ENCODE data around the gene FOXA3.

FOXA3 gene

DNA sequence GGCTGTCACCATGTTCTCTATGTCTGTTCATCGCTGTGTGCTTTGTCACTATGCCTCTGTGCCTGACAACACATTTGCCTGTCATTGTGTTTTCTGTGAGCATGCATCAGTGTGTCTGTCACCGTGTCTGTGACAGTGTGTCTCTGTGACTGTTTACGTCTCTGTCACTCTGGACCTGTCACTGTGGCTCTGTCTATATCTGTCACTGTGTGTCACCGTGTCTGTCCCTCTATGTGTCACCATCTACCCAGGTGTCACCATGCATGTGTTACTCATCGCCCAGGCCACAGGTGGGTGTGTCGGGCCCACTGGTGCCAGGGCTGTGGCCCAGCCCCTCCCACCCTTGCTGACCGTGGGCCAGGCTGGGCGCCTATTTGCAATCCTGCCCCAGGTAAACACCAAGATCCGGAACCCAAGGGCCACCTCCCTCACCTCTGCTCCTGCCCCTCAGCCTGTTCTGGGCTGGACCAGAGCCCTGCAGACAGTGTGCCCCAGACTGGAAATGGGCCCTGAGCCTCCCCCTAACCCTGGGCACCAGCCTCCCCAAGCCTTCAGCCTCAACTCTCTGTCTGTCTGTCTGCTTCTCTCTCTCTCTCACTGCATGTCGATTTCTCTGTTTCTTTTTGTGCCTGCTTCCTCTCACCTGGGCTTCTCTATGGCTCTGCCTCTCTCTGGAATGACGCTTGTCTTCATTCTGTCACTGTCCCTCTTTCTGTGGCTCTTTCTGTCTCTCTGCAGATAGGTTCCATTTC, 14.1 kb downstream of the FOXA3 start:
- CTCF ChIA-PET: interaction anchor here (1.3 to 8.7 kb wide), 3 partner anchors 14 to 62 kb away, joined by 4 to 152 read pairs (median 5); partner anchors contain the start of genes FOXA3 and SYMPK
- TF ChIP-seq, protein P1, sequence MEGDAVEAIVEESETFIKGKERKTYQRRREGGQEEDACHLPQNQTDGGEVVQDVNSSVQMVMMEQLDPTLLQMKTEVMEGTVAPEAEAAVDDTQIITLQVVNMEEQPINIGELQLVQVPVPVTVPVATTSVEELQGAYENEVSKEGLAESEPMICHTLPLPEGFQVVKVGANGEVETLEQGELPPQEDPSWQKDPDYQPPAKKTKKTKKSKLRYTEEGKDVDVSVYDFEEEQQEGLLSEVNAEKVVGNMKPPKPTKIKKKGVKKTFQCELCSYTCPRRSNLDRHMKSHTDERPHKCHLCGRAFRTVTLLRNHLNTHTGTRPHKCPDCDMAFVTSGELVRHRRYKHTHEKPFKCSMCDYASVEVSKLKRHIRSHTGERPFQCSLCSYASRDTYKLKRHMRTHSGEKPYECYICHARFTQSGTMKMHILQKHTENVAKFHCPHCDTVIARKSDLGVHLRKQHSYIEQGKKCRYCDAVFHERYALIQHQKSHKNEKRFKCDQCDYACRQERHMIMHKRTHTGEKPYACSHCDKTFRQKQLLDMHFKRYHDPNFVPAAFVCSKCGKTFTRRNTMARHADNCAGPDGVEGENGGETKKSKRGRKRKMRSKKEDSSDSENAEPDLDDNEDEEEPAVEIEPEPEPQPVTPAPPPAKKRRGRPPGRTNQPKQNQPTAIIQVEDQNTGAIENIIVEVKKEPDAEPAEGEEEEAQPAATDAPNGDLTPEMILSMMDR (IDR thresholded peaks at IDR 0.05; ENCODE audit: control extremely low read depth, extremely low read depth, low read depth, missing control alignments): no peak
- DNase-seq (ENCODE audit: extremely low spot score): no peak
- POLR2A ChIA-PET: no interaction called here

DNA sequence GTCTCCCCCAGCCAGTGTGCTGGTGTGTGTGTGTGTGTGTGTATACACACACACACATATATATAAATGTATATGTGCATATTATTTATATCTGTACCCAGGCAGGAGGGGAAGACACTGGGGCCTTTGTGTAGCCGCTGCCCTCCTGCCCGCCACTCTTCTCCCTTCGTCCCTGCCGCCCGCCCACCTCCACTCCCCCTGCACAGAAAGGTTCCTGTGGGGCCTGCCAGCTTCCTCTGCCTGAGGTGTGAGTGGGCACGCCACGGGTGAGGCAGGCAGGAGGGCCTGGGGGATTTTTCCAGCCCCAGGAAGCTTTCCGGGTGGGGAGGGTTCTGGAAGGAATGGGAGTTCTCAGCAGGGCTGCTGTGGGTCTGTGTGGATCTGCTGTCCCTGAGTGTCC, 14.9 kb downstream of the FOXA3 start:
- CTCF ChIA-PET: interaction anchor here (0.9 to 8.7 kb wide), 5 partner anchors 9 to 130 kb away, joined by 3 to 152 read pairs (median 3); partner anchors contain the start of genes FOXA3 and SYMPK
- no peak for DNase-seq (ENCODE audit: extremely low spot score)
- TF ChIP-seq, protein P1 (IDR thresholded peaks at IDR 0.05; ENCODE audit: control extremely low read depth, extremely low read depth, low read depth, missing control alignments): no peak
- POLR2A ChIA-PET: no interaction called here

DNA sequence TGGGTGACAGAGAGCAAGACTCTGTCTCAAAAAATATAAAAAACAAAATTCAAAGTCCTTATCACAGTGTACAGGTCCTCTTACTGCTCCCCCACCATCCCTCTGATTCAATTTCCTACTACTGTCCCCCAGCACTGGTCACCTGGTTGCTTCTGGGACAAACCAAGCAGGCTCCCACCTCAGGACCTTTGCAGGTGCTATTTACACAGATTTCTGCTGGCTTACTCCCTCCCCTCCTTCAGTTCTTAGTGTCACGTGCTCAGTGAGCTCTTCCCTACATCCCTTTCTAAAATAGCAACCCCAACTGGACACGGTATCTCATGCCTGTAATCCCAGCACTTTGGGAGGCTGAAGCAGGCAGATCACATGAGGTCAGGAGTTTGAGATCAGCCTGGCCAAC, 15.8 kb downstream of the FOXA3 start:
- TF ChIP-seq, protein P1 (IDR thresholded peaks at IDR 0.05; ENCODE audit: control extremely low read depth, extremely low read depth, low read depth, missing control alignments): no peak
- CTCF ChIA-PET: interaction anchor here (0.9 to 8.7 kb wide), 5 partner anchors 10 to 129 kb away, joined by 3 to 152 read pairs (median 3); partner anchors contain the start of genes FOXA3 and SYMPK
- DNase-seq (ENCODE audit: extremely low spot score): no peak
- POLR2A ChIA-PET: no interaction called here

DNA sequence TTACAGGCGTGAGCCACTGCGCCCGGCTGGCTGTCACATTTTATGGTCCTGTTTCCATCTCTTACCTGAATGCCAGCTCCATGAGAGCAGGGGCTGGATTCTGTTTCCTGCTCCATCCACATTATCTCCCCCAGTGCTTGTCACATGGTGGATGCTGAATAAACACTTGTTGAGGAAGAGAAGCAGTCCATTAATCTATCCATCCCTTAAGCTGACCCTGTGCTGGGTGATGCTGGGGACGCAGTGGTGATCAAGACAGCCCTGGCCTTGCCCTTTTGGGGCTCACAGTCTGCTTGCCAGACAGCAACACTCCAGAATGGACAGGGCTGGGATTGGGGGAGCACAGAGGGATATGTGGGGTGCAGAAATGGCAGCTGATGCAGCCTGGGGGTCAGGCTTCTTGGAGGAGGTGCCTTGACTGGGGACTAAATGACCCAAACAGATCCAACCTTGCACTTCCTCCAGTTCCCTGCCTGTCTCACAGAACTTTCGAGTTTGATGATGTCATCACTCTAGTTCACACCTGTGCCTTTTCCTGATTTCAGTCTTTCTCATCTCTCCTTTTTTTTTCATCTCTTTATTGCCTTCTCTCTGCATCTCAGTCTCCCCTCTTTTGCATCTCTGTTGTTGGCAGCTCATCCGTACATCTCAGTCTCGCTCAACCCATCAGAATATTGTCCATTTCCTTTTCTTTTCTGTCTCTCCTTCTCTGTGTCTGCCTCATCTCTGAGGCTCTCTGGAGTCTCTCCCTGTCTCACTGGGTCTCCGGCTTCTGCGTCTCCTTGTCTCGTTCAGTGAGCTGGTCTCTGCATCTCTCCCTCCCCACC, 17.2 kb downstream of the FOXA3 start:
- DNase-seq (ENCODE audit: extremely low spot score): no peak
- ChIA-PET CTCF (interaction anchor here (0.7 to 8.7 kb wide), 8 partner anchors 9 to 164 kb away, joined by 3 to 152 read pairs (median 14); partner anchors contain the start of genes FOXA3, MYPOP, SIX5 and SYMPK), POLR2A (interaction anchor here (0.6 to 1.4 kb wide), 2 partner anchors 17 to 112 kb away, joined by 7 to 14 read pairs; partner anchors contain the start of gene FOXA3)
- TF ChIP-seq, protein P1 (IDR thresholded peaks at IDR 0.05; ENCODE audit: control extremely low read depth, extremely low read depth, low read depth, missing control alignments): no peak

DNA sequence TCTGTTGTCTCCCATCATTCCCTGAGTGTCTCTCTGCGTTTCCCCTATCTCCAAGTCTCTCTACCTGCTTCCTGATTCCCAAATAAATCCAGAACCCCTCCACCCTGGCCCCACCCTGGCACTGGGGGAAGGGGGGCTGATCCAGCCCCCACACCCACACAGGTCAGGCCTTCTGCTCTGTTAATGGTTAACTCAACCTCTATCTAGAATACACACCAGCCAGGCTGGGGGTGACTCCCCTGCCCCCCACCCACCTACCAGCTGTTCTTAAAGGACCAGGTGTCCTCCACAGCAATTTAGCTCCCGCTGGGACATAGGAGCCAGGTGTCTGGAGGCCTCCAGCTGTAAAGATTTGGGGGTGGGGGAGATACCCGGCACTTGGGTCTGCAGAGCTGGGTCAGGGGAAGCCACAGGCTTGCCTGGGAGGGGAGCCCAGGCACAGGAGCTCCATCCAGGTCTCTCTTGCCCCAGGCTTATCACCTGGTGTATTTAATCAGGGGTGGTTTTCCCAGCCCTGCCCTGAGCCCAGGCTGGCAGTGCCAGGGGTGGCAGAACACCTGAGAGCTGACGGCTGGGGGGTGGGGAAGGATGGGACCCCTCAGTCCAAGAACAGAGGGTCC, 17.9 kb downstream of the FOXA3 start:
- POLR2A ChIA-PET: interaction anchor here (0.6 to 1.4 kb wide), 3 partner anchors 17 to 137 kb away, joined by 3 to 14 read pairs (median 7); partner anchors contain the start of gene FOXA3
- peak; percentile 45 for DNase-seq (ENCODE audit: extremely low spot score)
- TF ChIP-seq, protein P1 (IDR thresholded peaks at IDR 0.05; ENCODE audit: control extremely low read depth, extremely low read depth, low read depth, missing control alignments): no peak
- CTCF ChIA-PET: interaction anchor here (0.7 to 8.7 kb wide), 14 partner anchors 8 to 148 kb away, joined by 3 to 152 read pairs (median 4); partner anchors contain the start of genes CCDC61, FOXA3, MYPOP and SIX5

Measured in GM10248 (cell line).